Spinal cord (tissue), 10 donors: ENCODE data around the gene PRR16. TPM values are rescaled to one million over a fixed set of nuclear protein-coding genes. Genes with fewer than 3 reads are reported as not detected.

Experiments
- DNase-seq, 6 donors: peaks; one replicate each; pipeline versions ENCODE4 v3.0.0 to v3.0.0-alpha.2; 2013 to 2015; ENCODE audit warnings: low spot score in 6 of 6, low read depth in 4 of 6
- H3K27ac ChIP-seq: one replicate; pipeline ENCODE4 v1.5.1; 2013; ENCODE audit warnings: low read depth, low read length, control low read depth
- H3K27me3 ChIP-seq: one replicate; pipeline ENCODE4 v1.6.1; 2013; ENCODE audit warnings: low read length; ENCODE audit not compliant: control insufficient read depth, insufficient read depth
- H3K36me3 ChIP-seq: one replicate; pipeline ENCODE4 v1.6.1; 2013; ENCODE audit warnings: low read length; ENCODE audit not compliant: control insufficient read depth, insufficient read depth
- H3K4me1 ChIP-seq: one replicate; pipeline ENCODE4 v1.6.1; 2013; ENCODE audit warnings: low read length; ENCODE audit not compliant: control insufficient read depth, insufficient read depth
- H3K4me3 ChIP-seq: one replicate; pipeline ENCODE4 v1.5.1; 2013; ENCODE audit warnings: low read depth, low read length, control low read depth
- H3K9me3 ChIP-seq: one replicate; pipeline ENCODE4 v1.6.1; 2013; ENCODE audit warnings: low read length; ENCODE audit not compliant: control insufficient read depth, insufficient read depth
- WGBS: methylation state at CpG from one replicate; pipeline ENCODE4 v1.1.5; 2013; ENCODE audit warnings: missing lambda C conversion rate; ENCODE audit not compliant: insufficient coverage; 5-methylcytosine and 5-hydroxymethylcytosine counted together
- polyA plus RNA-seq, 2 donors: library from polyadenylated mRNA; unstranded; fragments of 120-200 nt; gene quantifications; one replicate each; pipeline ENCODE4 v1.2.1, GENCODE V29; 2013; ENCODE audit not compliant: insufficient read length in 2 of 2
- total RNA-seq, 2 donors: library from RNA; depleted of rRNA in 1 of 2; stranded (reverse); fragments of 120-200 nt in 1 of 2; fragments of >200 nt in 1 of 2; gene quantifications; one replicate each; pipeline versions ENCODE4 v1.2.3 to v1.2.4, GENCODE V29; 2013 to 2014
- donor health status: healthy.

Gene PRR16
- total and polyA plus RNA-seq, 4 donors: 1.6 to 5.7 (median 2.6) TPM

DNA sequence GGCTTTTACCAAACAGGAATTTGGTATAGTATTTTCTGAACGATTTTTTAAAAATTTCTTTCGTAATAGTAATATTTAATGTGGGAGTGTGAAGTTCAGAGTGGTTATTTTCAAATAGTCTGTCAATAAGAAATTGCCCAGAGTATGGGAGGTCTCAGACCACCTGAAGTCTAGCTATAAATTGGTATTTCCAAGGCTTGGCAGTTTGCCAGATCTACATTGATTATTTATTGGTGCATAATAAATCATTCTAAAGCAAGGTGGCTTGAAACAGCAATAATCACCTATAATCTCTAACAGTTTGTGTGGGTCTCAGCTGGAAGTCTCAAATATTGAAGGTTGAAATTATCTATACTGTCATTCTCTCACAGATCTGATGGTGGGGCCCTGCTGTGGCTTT, 118.5 kb downstream of the PRR16 start:
- no peak overlapping the region for H3K4me3 ChIP-seq
- H3K9me3 ChIP-seq: peaks cover 2% of the 10 kb centered on the region
- no peaks in the 10 kb centered on the region for H3K4me1 ChIP-seq
- WGBS: 100% methylated on average over 1 of the region's 2 CpGs
- no peaks in the 10 kb centered on the region for H3K36me3 ChIP-seq
- DNase-seq: no peak
- no peaks in the 10 kb centered on the region for H3K27me3 ChIP-seq
- no peak overlapping the region for H3K27ac ChIP-seq

DNA sequence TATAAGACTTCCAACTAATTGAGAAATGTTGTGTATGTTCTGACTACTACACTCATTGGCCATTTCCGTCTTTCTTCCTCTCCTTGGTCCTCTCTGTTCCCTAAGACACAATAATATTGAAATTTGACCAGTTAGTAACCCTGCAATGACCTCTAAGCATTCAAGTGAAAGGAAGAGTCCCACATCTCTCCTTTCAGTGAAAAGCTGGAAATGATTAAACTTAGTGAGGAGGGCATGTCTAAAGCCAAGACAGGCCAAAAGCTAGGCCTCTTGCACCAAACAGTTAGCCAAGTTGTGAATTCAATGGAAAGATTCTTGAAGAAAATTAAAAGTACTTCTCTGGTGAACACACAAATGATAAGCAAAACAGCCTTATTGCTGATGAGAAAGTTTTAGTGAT, 122.5 kb downstream of the PRR16 start:
- H3K27ac ChIP-seq: no peak overlapping the region
- 80% methylated on average over 1 of the region's 1 CpG for WGBS
- DNase-seq: no peak
- no peaks in the 10 kb centered on the region for H3K27me3 ChIP-seq
- H3K36me3 ChIP-seq: no peaks in the 10 kb centered on the region
- no peaks in the 10 kb centered on the region for H3K9me3 ChIP-seq
- H3K4me3 ChIP-seq: no peak overlapping the region
- no peaks in the 10 kb centered on the region for H3K4me1 ChIP-seq

DNA sequence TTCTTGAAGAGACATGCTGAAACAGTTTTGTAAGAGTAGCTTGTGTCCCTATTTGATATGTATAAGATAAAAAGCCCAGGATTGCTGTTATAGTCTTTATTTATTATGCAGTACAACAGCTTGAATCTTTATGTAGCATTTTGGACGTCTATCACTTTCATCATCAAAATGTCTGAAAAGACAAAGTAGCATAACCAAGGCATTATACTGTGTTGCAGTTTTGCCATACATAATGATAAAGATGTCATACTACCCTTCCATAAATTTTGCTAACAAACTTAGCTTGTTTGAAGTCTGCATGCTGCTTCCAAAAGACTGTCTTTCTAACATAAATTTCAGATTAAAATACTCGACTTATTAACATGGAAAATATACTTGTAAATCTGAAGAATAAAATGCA, 127.8 kb downstream of the PRR16 start:
- peak in 1 of 6 donors; percentile 50 for DNase-seq
- Histone ChIP-seq H3K4me1 (no peaks in the 10 kb centered on the region), H3K27ac (no peak overlapping the region), H3K9me3 (no peaks in the 10 kb centered on the region), H3K36me3 (no peaks in the 10 kb centered on the region), H3K4me3 (no peak overlapping the region), H3K27me3 (no peaks in the 10 kb centered on the region)
- no CpG with 5 or more reads among the region's 2 CpGs for WGBS

DNA sequence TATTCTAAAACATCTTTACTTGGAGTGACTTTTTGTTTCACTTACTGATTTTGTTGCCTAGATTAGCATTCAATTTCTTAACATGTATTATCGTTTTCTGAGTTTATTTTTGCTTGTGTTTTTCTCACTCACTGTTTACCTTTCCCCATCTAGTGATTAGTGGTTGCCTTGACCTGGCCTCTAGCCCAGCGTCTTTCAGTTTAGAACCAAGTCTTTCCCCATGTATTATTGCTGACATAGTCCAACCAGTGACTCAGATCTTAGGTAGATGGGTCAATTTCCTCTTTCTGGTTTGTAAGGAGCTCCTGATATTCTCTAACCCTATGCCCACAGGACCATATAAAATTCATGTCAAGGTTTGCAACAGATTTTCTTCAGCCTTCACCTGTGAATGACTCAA, 135.5 kb downstream of the PRR16 start:
- H3K4me1 ChIP-seq: no peaks in the 10 kb centered on the region
- no peaks in the 10 kb centered on the region for H3K36me3 ChIP-seq
- H3K27me3 ChIP-seq: no peaks in the 10 kb centered on the region
- DNase-seq: no peak
- H3K4me3 ChIP-seq: no peak overlapping the region
- H3K27ac ChIP-seq: no peak overlapping the region
- WGBS: no CpG with 5 or more reads among the region's 2 CpGs
- no peaks in the 10 kb centered on the region for H3K9me3 ChIP-seq

DNA sequence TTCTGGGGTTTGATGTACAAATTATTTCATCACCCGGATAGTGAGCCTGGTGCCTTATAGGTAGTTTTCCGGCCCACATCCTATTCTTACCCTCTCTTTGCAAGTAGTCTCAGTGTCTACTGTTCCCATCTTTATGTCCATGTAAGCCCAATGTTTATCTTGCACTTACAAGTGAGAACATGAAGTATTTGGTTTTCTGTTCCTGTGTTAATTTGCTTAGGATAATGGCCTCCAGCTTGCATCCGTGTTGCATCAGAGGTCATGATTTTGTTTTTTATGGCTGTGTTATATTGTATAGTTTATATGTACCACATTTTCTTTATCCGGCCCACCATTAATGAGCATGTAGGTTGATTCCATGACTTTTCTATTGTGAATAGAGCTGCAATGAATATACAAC, 136.5 kb downstream of the PRR16 start:
- no peaks in the 10 kb centered on the region for H3K4me1 ChIP-seq
- H3K27me3 ChIP-seq: no peaks in the 10 kb centered on the region
- DNase-seq: no peak
- no peaks in the 10 kb centered on the region for H3K9me3 ChIP-seq
- no peak overlapping the region for H3K4me3 ChIP-seq
- no CpG with 5 or more reads among the region's 4 CpGs for WGBS
- H3K36me3 ChIP-seq: no peaks in the 10 kb centered on the region
- H3K27ac ChIP-seq: no peak overlapping the region

DNA sequence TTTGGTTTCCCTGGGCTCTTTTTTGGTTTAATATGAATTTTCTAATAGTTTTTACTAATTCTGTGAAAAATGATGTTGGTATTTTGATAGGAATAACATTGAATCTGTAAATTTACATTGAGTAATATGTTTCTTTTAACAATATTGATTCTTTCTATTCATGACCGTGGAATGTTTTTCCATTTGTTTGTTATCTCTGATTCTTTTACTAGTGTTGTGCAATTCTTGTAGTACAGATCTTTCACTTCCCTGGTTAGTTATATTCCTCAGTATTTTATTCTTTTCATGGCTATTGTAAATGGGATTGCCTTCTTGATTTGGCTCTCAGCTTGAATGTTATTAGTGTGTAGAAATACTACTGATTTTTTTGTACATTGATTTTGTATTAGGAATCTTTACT, 137.9 kb downstream of the PRR16 start:
- no peak for DNase-seq
- Histone ChIP-seq H3K4me3 (no peak overlapping the region), H3K36me3 (no peaks in the 10 kb centered on the region), H3K27ac (no peak overlapping the region), H3K4me1 (no peaks in the 10 kb centered on the region), H3K9me3 (no peaks in the 10 kb centered on the region), H3K27me3 (no peaks in the 10 kb centered on the region)
- WGBS: no CpG with 5 or more reads among the region's 1 CpG

DNA sequence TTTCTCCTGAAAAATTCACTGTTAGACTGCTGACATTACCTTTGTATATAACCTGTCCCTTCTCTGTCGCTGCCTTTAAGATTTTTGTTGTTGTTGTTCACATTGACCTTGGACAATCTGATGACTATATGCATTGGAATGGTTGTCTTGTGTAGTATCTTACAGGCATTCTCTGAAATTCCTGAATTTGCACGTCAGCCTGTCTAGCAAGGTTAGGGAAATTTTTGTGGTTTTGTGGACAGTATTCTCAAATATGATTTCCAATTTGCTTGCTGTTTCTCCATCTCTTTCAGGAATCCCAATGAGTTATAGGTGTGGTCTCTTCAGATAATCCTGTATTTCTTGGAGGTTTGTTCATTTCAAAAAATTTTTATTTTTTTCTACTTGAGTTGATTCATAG, 140.8 kb downstream of the PRR16 start:
- H3K9me3 ChIP-seq: no peaks in the 10 kb centered on the region
- no peak overlapping the region for H3K4me3 ChIP-seq
- no peaks in the 10 kb centered on the region for H3K4me1 ChIP-seq
- WGBS: 60% methylated on average over 1 of the region's 2 CpGs
- DNase-seq: no peak
- H3K27me3 ChIP-seq: no peaks in the 10 kb centered on the region
- H3K27ac ChIP-seq: no peak overlapping the region
- H3K36me3 ChIP-seq: no peaks in the 10 kb centered on the region

DNA sequence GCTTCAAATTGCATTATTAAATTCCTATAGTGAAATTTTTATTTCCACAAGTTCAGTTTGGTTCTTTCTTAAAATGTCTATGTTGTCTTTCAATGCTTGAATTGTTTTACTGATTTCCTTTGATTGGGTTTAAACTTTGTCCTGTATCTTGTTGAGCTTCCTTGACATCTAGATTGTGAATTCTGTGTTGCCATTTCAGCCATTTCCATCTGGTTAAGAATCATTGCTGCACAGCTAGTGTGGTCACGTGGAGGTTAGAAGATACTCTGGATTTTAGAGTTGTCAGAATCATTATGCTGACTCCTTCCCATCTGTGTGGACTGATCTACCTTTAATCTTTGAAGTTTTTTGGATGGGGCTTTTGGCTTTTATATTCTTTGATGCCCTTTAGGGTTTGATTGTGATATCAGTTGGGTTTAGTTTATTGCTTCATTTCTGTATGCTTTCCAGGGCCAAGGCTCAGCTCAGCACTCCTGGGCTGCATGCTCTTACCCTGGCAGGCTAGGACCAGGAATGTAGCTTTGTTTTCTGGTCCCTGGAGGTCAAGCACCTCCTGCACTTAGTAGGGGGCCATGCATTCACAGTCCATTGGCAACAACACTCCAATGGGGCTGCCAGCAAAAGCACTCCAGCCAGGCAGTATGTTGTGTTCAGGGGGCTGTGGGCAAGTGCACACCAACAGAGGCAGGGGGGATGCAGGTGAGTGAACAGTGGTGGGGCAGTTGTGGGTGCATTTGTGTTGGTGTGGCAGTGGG, 141.4 kb downstream of the PRR16 start:
- H3K27me3 ChIP-seq: no peaks in the 10 kb centered on the region
- no peaks in the 10 kb centered on the region for H3K9me3 ChIP-seq
- no peaks in the 10 kb centered on the region for H3K4me1 ChIP-seq
- no peak overlapping the region for H3K27ac ChIP-seq
- H3K4me3 ChIP-seq: no peak overlapping the region
- no CpG with 5 or more reads among the region's 1 CpG for WGBS
- DNase-seq: no peak
- H3K36me3 ChIP-seq: no peaks in the 10 kb centered on the region

DNA sequence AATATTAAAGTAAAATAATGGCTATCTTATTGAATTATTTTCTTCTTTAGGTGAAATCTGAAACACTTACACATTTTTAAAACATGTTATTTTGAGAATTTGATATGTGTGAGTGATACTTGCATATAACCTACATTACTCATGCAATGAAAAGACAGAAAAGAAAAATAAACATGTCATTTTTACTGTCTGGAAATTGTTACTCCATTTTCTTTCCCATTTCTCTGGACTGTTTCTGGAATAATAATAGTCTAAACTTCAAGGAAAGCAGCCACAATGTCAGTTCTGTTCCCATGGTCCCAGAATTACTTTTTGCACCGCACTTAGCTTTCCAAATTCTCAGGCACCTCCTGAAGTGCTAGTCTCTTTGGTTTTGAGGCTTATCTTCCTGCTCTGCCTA, 145.5 kb downstream of the PRR16 start:
- Histone ChIP-seq H3K9me3 (no peaks in the 10 kb centered on the region), H3K27ac (no peak overlapping the region), H3K36me3 (no peaks in the 10 kb centered on the region), H3K4me1 (no peaks in the 10 kb centered on the region), H3K27me3 (no peaks in the 10 kb centered on the region), H3K4me3 (no peak overlapping the region)
- no peak for DNase-seq
- 100% methylated on average over 1 of the region's 1 CpG for WGBS

DNA sequence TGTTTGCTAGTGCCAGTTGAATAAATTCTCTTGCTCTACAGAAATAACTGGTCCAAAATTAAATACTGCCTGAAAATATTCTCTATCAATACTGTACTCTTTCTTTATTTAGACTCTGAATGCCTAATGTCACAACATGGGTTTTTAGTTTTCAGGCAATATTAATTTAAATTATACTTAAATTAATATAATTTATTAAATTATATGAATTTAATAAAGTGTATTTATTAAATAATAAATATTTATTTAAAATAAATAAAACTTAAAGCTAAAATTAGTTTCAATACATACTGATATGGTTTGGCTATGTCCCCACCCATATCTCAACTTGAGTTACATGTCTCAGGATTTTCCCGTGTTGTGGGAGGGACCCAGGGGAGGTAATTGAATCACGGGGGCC, 146.0 kb downstream of the PRR16 start:
- Histone ChIP-seq H3K27ac (no peak overlapping the region), H3K4me1 (no peaks in the 10 kb centered on the region), H3K27me3 (no peaks in the 10 kb centered on the region), H3K36me3 (no peaks in the 10 kb centered on the region), H3K9me3 (no peaks in the 10 kb centered on the region), H3K4me3 (no peak overlapping the region)
- DNase-seq: no peak
- no CpG with 5 or more reads among the region's 2 CpGs for WGBS
